HG03432 (cell line): ENCODE results near the gene KEL.

Experiments used
- ATAC-seq: cut with Tn5 transposase; IDR thresholded peaks from one replicate; pipeline ENCODE4 v1.9.1; 2021; ENCODE audit warnings: mild to moderate bottlenecking, moderate library complexity; ENCODE audit not compliant: unreplicated experiment

The KEL gene

DNA sequence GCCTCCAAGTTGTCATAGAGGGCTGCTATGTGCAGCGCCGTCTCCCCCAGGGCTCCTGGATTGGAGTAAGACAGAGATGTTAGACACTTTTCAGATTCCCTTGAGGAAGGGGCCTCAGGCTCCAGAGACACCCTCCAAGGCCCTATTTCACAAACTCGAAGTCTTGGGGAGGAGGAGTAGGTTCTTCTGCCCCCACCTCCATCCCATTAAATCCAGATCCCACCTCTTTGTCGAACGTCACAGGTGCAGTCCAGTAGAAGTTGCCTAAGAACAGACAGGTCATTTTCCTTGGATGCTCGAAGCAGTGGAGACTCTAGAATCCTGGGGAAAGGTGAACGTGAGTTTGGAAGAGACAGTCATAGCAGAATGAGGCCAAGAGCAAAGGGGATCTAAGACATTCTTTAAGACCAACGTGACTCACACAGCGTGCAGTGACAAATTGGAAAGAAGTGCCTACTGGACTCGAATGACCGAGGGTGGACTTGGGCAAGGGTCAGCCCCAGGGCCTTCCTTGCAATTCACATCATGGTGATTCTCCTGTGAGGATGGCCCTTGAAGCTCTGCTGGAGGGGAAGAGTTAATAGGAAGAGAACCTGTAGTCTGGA, 31.9 kb downstream of the KEL start:
- ATAC-seq = no peak

DNA sequence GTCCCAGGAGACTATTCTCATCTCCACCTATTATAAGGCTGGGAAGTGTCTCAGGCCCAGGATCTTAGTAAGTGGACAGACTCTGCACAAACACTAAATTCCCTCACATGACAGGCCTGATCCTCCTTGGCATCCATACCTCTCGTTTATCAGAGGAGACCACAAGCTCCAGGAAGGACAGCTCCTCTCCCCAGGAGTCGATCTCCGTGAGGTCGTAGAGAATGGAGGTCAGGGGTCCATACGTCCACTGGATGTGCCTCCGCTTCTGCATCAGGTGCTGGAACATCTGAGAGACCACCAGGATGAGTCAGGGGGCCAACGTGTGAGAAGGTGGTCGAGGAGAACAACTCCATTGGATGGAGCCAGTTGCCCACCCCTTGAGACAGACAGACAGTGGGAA, 34.2 kb downstream of the KEL start:
- ATAC-seq = no peak

DNA sequence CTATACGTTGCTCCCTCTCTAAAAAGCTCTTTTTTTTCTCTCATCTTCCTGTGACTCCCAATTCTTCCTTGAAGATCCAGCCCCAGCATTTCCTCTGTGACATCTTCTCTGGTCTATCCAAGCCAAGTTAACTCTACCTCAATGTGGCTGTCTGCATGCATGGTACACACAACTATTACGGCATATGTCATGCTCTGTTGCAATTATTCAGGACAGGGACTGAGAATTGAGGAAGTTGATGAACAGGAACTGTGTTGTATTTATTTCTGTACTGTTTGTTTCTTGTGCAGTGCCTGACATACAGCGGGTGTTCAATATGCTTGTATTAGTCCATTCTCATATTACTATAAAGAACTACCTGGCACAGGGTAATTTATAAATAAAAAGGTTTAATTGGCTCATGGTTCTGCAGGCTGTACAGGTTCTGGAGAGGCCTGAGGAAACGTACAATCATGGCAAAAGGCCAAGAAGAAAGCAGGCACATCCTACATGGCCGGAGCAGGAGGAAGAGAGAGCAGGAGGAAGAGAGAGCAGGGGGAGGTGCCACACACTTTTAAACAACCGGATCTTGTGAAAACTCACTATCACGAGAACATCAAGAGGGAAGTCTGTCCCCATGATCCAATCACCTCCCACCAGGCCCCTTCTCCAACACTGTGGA, 34.9 kb downstream of the KEL start:
- ATAC-seq = no peak

DNA sequence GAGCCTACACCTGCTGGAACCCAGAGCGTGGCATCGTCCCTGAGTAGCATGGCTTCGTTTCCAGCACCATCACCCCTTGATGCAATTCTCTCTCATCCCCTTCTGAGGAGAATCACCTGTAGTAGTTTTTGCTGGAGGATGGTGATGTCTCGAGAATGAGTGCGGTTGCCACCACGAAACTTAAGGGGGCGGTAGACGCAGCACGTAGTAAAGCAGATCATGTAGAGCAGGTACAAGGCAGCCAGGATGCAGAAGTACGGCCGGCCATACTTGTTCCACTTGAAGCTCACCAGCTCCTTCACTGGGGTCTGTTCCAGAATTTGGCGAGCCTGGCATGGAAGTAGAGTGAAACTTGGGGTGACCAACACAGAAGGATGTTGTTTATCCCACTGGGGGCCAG, 36.8 kb downstream of the KEL start:
- no peak for ATAC-seq

DNA sequence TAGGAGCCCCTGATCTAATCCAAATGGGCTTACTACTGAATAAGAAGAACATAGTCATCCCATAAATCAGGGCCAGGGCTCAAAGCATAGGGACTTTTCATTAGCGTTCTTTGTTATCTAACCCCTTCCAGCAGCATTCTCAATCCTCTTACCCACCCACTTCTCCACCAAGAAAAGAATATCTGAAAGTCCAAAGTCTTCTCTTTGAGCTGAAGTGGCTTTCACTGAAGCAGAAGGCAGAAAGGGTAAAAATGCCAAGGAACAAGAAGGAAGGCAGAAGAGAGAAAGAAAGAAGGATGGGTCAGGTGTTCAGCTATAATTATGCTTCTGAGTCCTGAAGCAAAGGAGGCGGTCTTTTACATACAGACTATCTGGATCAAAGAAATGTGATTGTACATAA, 38.8 kb downstream of the KEL start:
- no peak for ATAC-seq

DNA sequence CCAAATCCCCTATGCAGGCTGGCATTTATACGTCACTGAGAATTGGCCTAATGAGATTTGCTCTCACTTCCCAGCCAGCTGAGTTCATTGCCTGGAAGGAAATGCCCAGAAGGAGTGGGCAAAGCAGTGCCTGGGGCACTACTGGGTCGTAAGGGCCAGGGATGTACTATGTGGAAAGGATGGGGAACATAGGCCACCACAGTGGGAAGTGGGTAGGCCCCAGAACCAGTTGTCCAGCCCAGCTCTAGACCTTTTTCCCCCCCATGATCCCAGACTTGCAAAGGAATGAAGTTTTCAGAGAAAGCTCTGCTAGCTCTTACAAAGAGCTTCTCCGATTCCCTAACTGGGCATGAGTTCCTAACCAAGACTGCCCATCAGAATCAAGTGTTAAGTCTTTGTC, 42.5 kb downstream of the KEL start:
- no peak for ATAC-seq

DNA sequence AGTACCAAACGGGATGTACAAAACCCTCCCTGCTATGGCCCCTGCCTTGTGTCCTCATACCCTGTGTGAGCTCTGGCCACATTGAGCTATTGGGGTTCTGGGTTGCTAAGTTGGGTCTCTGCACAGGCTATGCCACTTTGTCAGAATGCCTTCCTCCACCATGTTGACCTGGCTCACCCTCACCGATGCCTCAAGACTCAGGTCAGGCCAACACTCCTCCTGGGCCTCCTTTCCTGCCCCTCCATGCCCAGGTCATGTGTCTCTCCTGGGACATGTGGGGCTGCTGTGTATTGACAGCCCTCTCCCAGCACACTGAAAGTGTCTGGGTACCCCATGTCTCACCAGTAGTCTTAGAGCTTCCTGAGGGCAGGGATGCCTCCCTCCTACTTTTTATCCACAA, 43.3 kb downstream of the KEL start:
- no peak for ATAC-seq

DNA sequence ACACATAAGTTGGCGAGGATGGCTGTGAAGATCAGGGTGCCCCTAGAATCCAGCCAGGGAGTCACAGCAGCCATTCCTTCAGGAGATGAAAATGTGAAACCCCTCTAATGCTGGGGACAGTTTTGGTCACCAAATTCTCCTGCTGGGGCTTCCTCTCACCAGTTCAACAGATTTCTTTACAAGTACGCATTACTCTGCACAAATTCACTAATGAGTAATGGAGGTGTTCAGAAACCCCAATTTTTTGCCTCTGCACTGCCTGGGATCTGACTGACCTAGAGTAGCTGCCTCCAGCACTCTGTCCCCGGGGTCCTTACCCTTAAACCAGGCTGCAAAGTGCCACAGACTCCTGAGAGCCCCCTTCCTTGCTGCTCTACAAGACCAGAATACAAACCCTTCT, 44.7 kb downstream of the KEL start:
- ATAC-seq = no peak

DNA sequence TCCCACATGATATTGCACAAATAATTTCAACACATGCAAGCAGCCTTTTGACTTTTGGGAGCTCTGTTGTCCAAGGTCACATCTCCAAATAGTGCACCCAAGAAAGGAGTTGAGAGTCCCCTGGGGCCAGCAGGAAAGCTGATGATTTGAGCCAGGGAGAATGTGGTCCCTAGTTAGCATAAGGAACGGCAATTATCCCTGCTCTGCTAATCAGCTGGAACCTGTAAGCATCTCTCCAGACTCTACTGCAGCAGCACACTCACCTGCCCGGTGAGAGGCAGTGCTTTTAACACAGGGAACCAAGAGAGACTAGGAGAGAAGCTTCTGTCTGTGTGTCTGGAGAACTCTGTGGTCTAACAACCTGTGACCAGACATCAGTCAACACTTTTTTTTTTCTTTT, 45.7 kb downstream of the KEL start:
- ATAC-seq = no peak

DNA sequence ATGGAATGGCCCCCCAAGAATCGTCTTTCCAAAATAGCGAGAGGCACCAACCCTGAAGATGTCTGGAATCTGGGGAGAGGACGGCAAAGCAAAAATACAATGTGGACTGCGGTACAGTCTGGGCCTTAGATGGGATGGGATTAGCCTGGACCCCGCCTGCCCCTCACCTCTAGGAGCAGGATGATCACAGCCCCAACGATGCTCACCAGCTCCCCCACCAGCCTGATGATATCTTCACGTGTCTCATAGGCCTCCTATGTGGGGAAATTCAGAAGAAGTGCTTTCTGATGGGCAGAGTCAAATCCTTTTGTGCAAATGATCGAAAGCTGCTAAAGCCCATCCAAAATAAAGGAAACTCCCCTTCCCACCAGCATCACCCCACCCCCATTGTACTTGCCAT, 46.8 kb downstream of the KEL start:
- ATAC-seq = no peak

DNA sequence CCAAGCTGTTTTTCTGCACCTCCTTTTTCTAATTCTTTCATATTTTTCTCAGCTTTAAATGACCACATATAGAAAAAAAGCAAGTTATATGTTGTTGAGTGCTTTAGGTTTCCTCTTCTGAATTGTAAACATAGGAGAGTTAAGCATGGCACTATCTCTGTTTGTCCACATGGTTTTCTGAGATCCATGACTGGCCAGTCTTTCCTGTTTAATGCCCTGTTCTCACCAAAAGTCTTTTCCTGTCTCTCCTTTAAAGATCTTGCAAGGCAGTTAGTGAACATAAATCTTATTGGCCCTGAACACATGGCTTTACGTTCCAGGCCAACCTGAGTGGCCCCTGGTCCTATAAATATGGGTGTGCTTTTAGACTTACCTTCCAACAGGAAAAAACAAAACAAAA, 48.0 kb downstream of the KEL start:
- ATAC-seq = no peak

DNA sequence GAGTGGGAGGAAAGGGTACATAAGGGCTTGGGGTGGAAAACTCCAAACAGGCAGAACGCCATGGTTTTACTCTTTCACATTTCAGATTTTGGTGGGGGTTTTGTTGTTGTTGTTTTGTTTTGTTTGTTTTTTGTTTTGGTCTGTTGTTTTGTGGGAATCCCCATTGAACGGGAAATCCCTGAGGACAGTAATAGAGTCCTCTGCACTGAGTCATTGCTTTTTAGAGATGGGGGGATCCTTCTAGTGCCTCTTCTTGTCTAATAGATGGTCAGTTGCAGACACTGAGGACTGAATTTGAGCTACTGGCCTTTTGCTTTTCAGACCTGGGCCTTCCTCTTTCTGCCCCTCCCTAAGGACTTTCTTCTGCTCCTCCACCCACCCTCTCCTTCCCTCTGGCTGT, 48.6 kb downstream of the KEL start:
- no peak for ATAC-seq

DNA sequence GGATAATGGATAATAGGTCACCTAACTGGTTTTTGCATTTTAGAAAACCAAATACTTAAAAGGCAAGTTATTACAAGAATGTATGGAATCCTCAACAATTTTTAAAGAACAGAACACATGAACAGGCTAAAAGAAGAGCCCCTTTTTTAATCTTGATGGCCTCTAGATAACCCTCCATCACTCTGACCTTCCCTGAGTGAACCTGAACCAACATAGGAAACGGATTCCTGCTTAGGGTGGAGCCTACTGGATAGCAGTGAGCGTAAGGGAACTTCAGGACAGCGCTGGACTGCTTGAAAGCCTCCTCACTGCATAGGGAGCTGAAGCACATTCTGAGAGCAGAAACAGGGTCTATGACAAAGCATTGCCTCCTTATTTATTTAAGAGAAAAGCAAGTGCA, 49.1 kb downstream of the KEL start:
- no peak for ATAC-seq

DNA sequence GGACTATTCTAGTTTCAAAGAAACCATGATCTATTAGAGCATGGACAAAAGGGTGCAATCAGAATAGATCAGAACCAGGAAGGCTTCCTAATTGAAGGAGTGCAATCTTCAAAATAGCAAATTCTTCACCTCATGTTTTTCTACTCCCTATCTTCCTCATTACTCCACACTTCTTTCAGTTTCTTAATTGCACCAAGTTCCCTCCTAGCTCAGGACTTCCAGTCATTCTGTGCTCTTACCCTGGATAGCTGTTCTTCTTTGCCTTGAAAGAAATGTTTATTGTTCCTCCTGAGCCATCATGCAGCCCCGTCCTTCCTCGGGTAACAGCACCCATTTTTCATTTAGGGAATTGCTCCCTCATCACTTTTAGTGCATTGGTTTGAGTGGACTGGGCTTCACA, 51.7 kb downstream of the KEL start:
- ATAC-seq = no peak

DNA sequence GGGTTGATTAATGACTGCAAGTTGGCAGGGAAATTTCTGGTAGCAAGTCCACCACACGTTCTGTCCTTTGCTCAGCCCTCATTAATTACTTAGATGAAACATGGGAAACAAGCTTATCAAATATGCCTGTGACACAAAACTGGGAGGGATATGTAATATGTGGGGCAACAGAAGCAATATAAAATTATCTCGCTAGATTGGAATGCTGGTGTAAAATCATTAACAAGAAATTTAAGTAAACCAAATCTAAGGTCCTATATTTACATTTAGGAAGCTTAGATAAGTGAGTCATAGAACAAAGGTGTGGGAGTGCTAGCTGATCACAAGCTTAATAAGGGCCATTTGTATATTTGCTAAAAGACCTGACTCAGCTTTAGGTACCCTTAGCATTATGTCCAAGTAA, 52.1 kb downstream of the KEL start:
- ATAC-seq = no peak

DNA sequence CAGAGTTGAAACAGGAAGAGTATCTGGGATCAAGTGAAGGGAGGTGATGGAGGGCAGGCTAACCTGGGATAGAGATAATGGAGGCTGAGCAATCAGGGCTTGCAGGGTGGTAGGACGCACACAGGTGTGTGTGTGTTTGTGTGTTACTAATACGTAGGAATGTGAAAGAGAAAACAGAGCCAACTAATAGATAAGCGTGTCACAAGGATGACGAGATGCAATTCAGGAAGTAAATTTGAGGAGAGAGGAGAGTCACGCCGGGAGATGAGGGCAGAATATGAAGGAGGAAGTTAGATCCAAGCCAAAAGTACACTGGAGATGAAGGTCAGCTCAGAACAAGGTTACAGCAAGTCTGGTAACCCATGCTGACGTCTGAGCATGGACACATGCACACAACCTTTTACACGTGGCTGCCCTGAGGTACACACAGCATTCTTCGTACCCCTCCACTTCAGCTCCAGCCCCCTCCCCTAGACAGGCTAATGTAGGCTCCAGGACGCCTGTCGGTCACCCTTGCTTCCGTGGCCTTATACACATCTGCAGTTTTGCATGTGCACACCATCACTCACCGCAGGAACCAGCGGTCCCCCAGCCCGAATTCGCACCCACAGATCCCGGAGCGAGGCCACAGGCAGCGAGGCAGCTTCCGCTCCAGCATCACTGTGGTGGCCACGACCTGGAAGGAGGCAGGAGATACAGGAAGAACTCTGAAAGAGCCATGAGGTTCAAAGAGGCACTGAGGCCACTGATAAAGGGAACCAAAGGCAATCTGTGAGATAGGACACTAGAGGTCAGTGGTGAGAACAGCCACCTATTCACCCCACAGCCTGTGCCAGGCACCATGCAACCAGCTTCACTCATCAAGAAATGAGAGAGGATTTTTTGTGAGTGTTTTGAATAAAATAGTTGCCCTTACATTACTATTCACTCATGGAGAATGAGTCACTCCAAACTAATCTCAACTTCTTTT, 53.0 kb downstream of the KEL start:
- no peak for ATAC-seq

DNA sequence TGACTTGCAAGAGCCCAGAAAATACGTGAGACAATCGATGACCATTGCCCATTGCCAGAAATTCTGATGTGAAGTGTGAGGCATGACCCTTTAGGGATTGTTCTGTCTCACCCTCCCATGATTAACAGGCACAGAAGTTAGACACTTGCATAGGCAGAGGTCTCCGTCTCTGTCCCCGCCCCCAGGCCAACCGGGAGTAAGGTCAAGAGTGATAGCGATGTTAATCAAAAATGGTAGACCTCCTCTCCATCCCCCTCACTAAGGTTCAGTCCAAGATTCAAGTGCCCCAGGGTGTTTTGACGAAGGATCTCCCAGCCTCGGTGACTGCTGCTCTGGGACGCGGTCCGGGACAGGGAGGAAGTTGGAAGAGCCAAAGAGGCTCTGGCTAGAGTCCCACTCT, 53.9 kb downstream of the KEL start:
- ATAC-seq = no peak

DNA sequence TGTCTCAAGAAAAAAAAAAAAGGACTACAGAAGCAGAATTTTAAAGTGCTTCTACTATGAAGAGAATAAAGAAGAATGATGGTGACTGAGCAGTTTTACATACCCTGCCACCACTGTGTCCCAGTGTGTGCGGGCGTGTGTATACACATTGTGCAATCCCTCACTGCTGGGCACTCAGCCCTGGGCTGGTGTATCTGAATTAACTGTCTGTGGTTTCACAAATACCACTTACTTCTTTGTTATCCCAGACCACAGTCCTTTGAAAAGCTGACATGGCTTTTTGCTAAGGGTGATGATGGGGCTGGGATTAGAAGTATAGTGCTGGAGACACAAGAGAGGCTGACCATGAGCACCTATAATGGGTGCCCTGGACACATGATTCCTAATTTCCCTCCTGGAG, 55.5 kb downstream of the KEL start:
- ATAC-seq = no peak

DNA sequence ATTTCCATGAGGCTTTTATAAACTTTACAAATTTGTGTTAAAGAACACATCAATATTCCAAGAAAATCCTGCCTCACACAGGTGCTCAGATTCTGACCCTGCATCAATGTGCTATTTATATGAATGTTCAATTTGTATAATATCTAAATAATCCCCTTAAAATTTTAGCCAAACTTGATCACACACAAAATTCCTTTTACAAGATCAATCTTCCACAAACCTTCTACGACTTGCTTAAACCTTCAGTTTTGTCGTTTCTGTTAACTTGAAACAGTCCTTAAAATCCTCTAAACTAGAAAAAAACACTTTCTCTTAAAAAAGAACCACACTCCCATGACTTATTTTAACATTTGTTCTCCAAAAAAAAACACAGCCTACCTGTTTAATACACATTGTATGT, 56.4 kb downstream of the KEL start:
- ATAC-seq = no peak

DNA sequence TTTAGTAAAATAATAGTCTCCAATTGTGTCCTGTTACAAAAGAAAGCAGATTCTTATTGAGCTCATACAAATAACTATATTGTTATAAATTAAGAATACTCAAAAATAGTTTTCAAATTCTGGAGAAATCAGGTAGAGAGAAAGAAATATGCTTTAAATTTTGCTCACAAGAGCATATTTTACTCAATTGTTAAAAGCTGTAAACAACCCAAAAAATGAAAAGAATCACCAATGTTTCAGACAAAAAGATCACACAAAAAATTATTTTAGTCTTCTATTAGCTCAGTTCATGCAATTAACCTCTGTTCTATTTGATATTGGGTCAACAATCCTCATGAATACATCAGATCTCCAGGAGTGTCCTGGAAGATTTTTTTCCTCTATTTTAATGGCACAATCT, 58.0 kb downstream of the KEL start:
- ATAC-seq = no peak

DNA sequence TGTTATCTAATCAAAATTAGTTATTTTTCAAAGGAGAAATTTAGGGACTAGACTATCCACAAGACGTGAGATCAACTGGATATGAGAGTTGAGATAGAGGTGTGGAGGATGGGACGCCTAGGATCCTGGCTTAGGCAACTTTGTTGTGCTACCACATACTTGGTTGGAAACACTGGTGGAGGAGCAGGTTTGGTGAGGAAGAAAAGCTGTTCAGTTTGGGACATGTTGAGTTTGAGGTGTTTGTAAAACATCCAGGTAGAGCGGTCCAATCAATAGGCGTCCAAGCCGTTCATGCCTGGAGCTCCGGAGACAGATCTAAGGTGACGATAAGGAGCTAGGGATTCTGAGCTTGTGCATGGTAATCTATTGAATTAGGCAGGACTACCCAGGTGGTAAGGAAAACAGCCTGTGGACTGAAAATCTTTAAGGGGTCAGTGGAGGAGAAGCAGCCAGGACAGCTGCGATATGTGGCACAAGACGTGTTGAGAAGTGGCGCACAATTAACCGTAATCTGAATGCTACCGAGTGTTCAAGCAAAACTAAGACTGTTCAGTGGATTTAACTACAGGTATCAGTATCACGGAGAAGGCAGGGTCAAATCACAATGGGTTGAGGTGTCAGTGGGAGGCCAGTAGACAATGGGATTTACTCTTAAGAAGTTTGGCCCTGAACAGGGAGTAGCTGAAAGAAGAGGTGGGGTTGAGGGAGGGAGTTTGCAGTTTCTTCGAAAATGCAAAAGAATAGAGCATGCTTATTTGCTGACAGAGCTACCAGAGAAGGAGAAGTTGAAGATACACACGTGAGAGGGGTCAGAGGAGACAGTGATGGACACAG, 60.5 kb downstream of the KEL start:
- ATAC-seq = no peak
